SK-N-SH (cell line): ENCODE measurements around the gene CMTM1. TPM values are rescaled to one million over a fixed set of nuclear protein-coding genes. Genes with fewer than 3 reads are reported as not detected.

ENCODE experiments used
- CTCF ChIA-PET: fragments of 300-600, 350-600 bp; formaldehyde crosslinking; extraction: SDS; loops from one replicate; lab custom pipeline; 2021; lab: Yijun Ruan, JAX
- POLR2A ChIA-PET: fragments of 350-600 bp; sonication (Branson Sonifier 250); formaldehyde crosslinking; extraction: SDS; loops from one replicate; lab custom pipeline; 2020; ENCODE audit warnings: antibody characterized with exemption, inconsistent platforms; lab: Yijun Ruan, JAX
- DNase-seq: peaks from one replicate; pipeline ENCODE4 v3.0.0; 2012
- H2AFZ ChIP-seq: fragments of 200-600 bp; sonication (generic); 2 replicates; pipeline ENCODE4 v1.8.1; 2016; ENCODE audit warnings: antibody characterized with exemption, mild to moderate bottlenecking, low read depth
- H3F3A ChIP-seq: fragments of 200-600 bp; sonication (generic); replicated peaks from 2 replicates; pipeline ENCODE3; 2016; ENCODE audit warnings: antibody characterized with exemption, mild to moderate bottlenecking; ENCODE audit not compliant: insufficient read depth
- H3K27ac ChIP-seq, 2 experiments: fragments of 200-500 bp in 1 of 2; fragments of 200-600 bp in 1 of 2; sonication (Bioruptor generic) in 1 of 2; sonication (generic), shearing (Covaris generic) in 1 of 2; 2 replicates each; pipeline versions ENCODE4 v1.5.1 to v1.6.1; 2014 to 2016; ENCODE audit warnings: low read depth in 2 of 2, inconsistent platforms in 1 of 2, low read length in 1 of 2, mild to moderate bottlenecking in 1 of 2, mixed read lengths in 1 of 2
- H3K27me3 ChIP-seq: fragments of 200-600 bp; sonication (generic), shearing (Covaris generic); 2 replicates; pipeline ENCODE4 v1.6.1; 2016; ENCODE audit warnings: mixed run types; ENCODE audit not compliant: insufficient read depth
- H3K36me3 ChIP-seq, 2 experiments: fragments of 200-500 bp in 1 of 2; fragments of 200-600 bp in 1 of 2; sonication (Bioruptor generic) in 1 of 2; sonication (generic) in 1 of 2; replicated peaks in 1 of 2; 2 replicates each; pipeline versions ENCODE3 to v1.5.1; 2014 to 2016; ENCODE audit warnings: low read length in 1 of 2, mild to moderate bottlenecking in 1 of 2; ENCODE audit not compliant: insufficient read depth in 2 of 2, control insufficient read depth in 1 of 2
- H3K4me1 ChIP-seq, 2 experiments: fragments of 200-500 bp in 1 of 2; fragments of 200-600 bp in 1 of 2; sonication (Bioruptor generic) in 1 of 2; sonication (generic), shearing (Covaris generic) in 1 of 2; 2 replicates each; pipeline versions ENCODE4 v1.5.1 to v1.6.1; 2014 to 2016; ENCODE audit warnings: low read depth in 1 of 2, low read length in 1 of 2, mixed run types in 1 of 2; ENCODE audit not compliant: insufficient read depth in 2 of 2, control insufficient read depth in 1 of 2
- H3K4me2 ChIP-seq: fragments of 200-600 bp; sonication (generic), shearing (Covaris generic); 2 replicates; pipeline ENCODE4 v1.6.1; 2017; ENCODE audit warnings: mixed run types
- H3K4me3 ChIP-seq, 2 experiments: fragments of 200-500 bp in 1 of 2; fragments of 200-600 bp in 1 of 2; sonication (Bioruptor generic) in 1 of 2; sonication (generic), shearing (Covaris generic) in 1 of 2; 2 replicates each; pipeline versions ENCODE4 v1.5.1 to v1.8.1; 2014 to 2016; ENCODE audit warnings: low read depth in 2 of 2, inconsistent platforms in 1 of 2, low read length in 1 of 2, mild to moderate bottlenecking in 1 of 2, mixed read lengths in 1 of 2, moderate library complexity in 1 of 2
- H3K79me2 ChIP-seq: fragments of 200-600 bp; sonication (generic); 2 replicates; pipeline ENCODE4 v1.8.1; 2017; ENCODE audit warnings: mild to moderate bottlenecking; ENCODE audit not compliant: insufficient read depth
- H3K9ac ChIP-seq: fragments of 200-600 bp; sonication (generic); 2 replicates; pipeline ENCODE4 v1.6.1; 2017; ENCODE audit warnings: mixed run types
- H3K9me2 ChIP-seq: fragments of 200-600 bp; sonication (generic); 2 replicates; pipeline ENCODE4 v1.6.1; 2017; ENCODE audit warnings: mixed run types
- H3K9me3 ChIP-seq: fragments of 200-600 bp; sonication (generic); 2 replicates; pipeline ENCODE4 v1.6.1; 2017; ENCODE audit warnings: mixed run types, mild to moderate bottlenecking, moderate library complexity
- H4K20me1 ChIP-seq: fragments of 200-600 bp; sonication (generic); 2 replicates; pipeline ENCODE4 v1.6.1; 2017; ENCODE audit warnings: mild to moderate bottlenecking, mixed run types; ENCODE audit not compliant: insufficient read depth
- CTCF ChIP-seq: fragments of 200-600 bp; sonication (generic); IDR thresholded peaks from 2 replicates; pipeline ENCODE4 v1.6.1; 2017; ENCODE audit warnings: antibody characterized with exemption, mild to moderate bottlenecking, moderate library complexity
- EZH2phosphoT487 ChIP-seq: fragments of 200-600 bp; sonication (generic); IDR thresholded peaks from 2 replicates; pipeline ENCODE4 v1.6.1; 2017; ENCODE audit warnings: low read depth, mixed run types, mild to moderate bottlenecking, antibody characterized with exemption, moderate library complexity, borderline replicate concordance
- FOSL2 ChIP-seq: IDR thresholded peaks from 2 replicates; pipeline ENCODE4 v1.4.0; 2012; ENCODE audit warnings: low read depth, mild to moderate bottlenecking, moderate library complexity, borderline replicate concordance
- FOXJ3 ChIP-seq: sonication (generic); formaldehyde crosslinking; IDR thresholded peaks from 2 replicates; pipeline ENCODE4 v1.5.1; 2020; ENCODE audit warnings: mild to moderate bottlenecking, missing genetic modification reagents
- GABPA ChIP-seq: IDR thresholded peaks from 2 replicates; pipeline ENCODE4 v1.4.0; 2012; ENCODE audit warnings: low read depth, mild to moderate bottlenecking
- JUND ChIP-seq: IDR thresholded peaks from 2 replicates; pipeline ENCODE4 v1.4.0; 2012
- MXI1 ChIP-seq: IDR thresholded peaks from 2 replicates; pipeline ENCODE4 v1.6.1; 2012; ENCODE audit warnings: mild to moderate bottlenecking, low read depth, low read length, improper control_type of control experiment
- POLR2AphosphoS5 ChIP-seq: IDR thresholded peaks from 2 replicates; pipeline ENCODE4 v1.6.1; 2012; ENCODE audit warnings: low read depth, low read length
- REST ChIP-seq: IDR thresholded peaks from 2 replicates; pipeline ENCODE4 v1.6.1; 2012; ENCODE audit warnings: mild to moderate bottlenecking, low read depth, low read length, moderate library complexity
- RXRA ChIP-seq: IDR thresholded peaks from 2 replicates; pipeline ENCODE4 v1.4.0; 2012; ENCODE audit warnings: low read depth, mild to moderate bottlenecking, borderline replicate concordance
- SIN3A ChIP-seq: IDR thresholded peaks from 2 replicates; pipeline ENCODE4 v1.6.1; 2012; ENCODE audit warnings: low read depth, mild to moderate bottlenecking, low read length, moderate library complexity, borderline replicate concordance
- TAF1 ChIP-seq: IDR thresholded peaks from 2 replicates; pipeline ENCODE4 v1.6.1; 2012; ENCODE audit warnings: low read depth, mild to moderate bottlenecking, low read length, moderate library complexity, borderline replicate concordance
- TCF12 ChIP-seq: IDR thresholded peaks from 2 replicates; pipeline ENCODE4 v1.4.0; 2012
- YY1 ChIP-seq: IDR thresholded peaks from 2 replicates; pipeline ENCODE4 v1.4.0; 2012; ENCODE audit warnings: low read depth, mild to moderate bottlenecking
- ZBTB33 ChIP-seq: IDR thresholded peaks from 2 replicates; pipeline ENCODE4 v1.4.0; 2012; ENCODE audit warnings: low read depth, borderline replicate concordance
- WGBS: methylation state at CpG from one replicate; pipeline ENCODE4 v1.1.6; 2017; ENCODE audit warnings: low lambda C conversion rate; 5-methylcytosine and 5-hydroxymethylcytosine counted together
- polyA plus RNA-seq, 3 experiments: library from polyadenylated mRNA; depleted of rRNA; stranded (reverse); fragments of >200 nt; gene quantifications; 2 replicates each; pipeline ENCODE4 v1.2.3, GENCODE V29; 2012
- TF ChIP-seq, protein P1 (sequence below): fragments of 150-350 bp; IDR thresholded peaks from 2 replicates; pipeline ENCODE4 v1.6.1; 2017; ENCODE audit warnings: antibody characterized with exemption, low read length, low read depth, borderline replicate concordance

The CMTM1 gene
- polyA plus RNA-seq, 1 of the 3 experiments (the other 2 are of a cell fraction): 3.7 TPM

DNA sequence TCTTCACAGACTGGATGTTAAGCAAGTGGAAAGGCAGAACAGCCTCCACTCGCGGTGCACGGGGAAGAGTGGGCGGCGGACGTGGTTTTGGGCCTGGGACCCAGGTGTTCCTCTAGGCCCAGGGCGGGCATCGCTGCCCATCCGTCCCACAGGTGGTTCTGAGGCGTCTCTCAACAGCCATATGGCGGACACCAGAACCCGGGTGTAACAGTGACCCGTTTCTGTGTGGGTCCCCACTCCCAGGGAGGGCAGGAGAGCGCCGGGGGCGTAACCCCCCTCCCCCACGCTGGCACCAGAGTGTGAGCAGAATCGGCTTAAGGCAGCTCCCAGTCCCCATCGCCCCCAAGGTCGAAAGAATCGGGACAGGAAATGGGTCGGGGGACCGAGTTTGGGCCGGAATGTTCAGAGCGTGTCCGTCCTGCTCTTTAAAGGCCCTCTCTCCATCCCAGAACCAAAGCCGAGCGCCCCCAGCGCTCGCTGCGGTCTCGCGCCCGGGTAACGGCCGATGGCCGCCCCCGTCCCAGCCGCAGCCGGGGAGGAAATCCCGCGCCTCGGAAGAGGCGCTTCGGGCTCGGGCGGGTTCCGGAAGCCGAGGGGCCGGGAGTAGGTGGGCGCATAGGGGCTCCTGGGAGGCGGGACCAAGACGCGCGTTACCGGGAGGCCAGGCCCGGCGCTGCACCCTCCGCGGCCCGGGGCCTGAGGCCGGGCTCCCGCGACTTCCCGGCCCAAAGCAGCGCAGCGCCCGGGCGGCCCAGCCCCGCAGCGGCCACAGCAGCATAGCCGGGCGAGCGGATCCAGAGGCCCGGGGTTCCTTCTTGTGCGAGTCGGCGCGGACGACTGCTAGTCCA is 16.7 kb upstream of the CMTM1 start, which contains the start of gene TK2:
Gene TK2, minus strand, starts transcription at position 839 of the 848 bp plus-strand sequence. Its CDS starts 61 bp downstream, at position 778.
- no peaks in the 10 kb centered on the region for H4K20me1 ChIP-seq
- H3K79me2 ChIP-seq: peaks cover 21% of the 10 kb centered on the region
- peaks cover 3% of the 10 kb centered on the region for H3F3A ChIP-seq
- H3K9ac ChIP-seq: peak within 1 kb of the TSS; percentile 93
- peaks cover 19 to 27% of the 10 kb centered on the region in 2 experiments; a peak in 3 of 4 replicates for H3K4me1 ChIP-seq
- peak within 1 kb of the TSS; percentile 94 for H3K4me2 ChIP-seq
- H3K27ac ChIP-seq: peak within 1 kb of the TSS; percentile 66 to 86
- peaks cover 0 to 5% of the 10 kb centered on the region in 2 experiments for H3K36me3 ChIP-seq
- ChIA-PET POLR2A (no interaction called here), CTCF (interaction anchor here (2.6 kb wide), 1 partner anchor 13 kb away, joined by 9 read pairs; no protein-coding TSS in a partner anchor)
- 68% methylated on average over 13 of the region's 80 CpGs for WGBS
- H3K4me3 ChIP-seq: peak within 1 kb of the TSS; percentile 65 to 66
- H3K27me3 ChIP-seq: no peaks in the 10 kb centered on the region
- no peaks in the 10 kb centered on the region for H3K9me2 ChIP-seq
- peak; percentile 91 for DNase-seq
- no peaks in the 10 kb centered on the region for H3K9me3 ChIP-seq
- peak within 1 kb of the TSS; percentile 75 for H2AFZ ChIP-seq
- peak; percentile 47 for TF ChIP-seq CTCF
- peak; percentile 71; the same call in 1 of the 2 replicates for TF ChIP-seq TAF1
- TF ChIP-seq SIN3A: peak; percentile 41; the same call in 1 of the 2 replicates
- no peak for TF ChIP-seq JUND
- TF ChIP-seq FOXJ3: no peak
- no peak for TF ChIP-seq FOSL2
- TF ChIP-seq, protein P1, sequence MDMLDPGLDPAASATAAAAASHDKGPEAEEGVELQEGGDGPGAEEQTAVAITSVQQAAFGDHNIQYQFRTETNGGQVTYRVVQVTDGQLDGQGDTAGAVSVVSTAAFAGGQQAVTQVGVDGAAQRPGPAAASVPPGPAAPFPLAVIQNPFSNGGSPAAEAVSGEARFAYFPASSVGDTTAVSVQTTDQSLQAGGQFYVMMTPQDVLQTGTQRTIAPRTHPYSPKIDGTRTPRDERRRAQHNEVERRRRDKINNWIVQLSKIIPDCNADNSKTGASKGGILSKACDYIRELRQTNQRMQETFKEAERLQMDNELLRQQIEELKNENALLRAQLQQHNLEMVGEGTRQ: no peak
- no peak for TF ChIP-seq ZBTB33
- TF ChIP-seq YY1: peak; percentile 57; the same call in 1 of the 2 replicates
- TF ChIP-seq TCF12: no peak
- TF ChIP-seq GABPA: peak; percentile 56; the same call in 1 of the 2 replicates
- no peak for TF ChIP-seq MXI1
- no peak for TF ChIP-seq EZH2phosphoT487
- no peak for TF ChIP-seq RXRA
- TF ChIP-seq POLR2AphosphoS5: peak; percentile 70; the same call in 1 of the 2 replicates
- TF ChIP-seq REST: 0 out of 2 replicates have a peak, but pooled peaks have one; percentile 6
